GM23338 (cell line): ENCODE data around the gene FES. TPM values are rescaled to one million over a fixed set of nuclear protein-coding genes. Genes with fewer than 3 reads are reported as not detected.

Experiments
- ATAC-seq: fragments of 200-7000 bp; cut with Tn5 transposase; 3 replicates; pipeline ENCODE4 v1.9.1; 2020
- DNase-seq: peaks from one replicate; pipeline ENCODE4 v3.0.0-alpha.2; 2015; ENCODE audit warnings: low spot score
- H2AFZ ChIP-seq: fragments of 200-600 bp; sonication (generic); 2 replicates; pipeline ENCODE4 v1.8.0; 2016; ENCODE audit warnings: antibody characterized with exemption, mild to moderate bottlenecking, moderate library complexity
- H3F3A ChIP-seq: fragments of 200-600 bp; sonication (generic); replicated peaks from 2 replicates; pipeline ENCODE4 v1.8.0; 2017; ENCODE audit warnings: antibody characterized with exemption, mixed run types, low read depth
- H3K27ac ChIP-seq: fragments of 200-600 bp; sonication (generic); 2 replicates; pipeline ENCODE4 v1.6.1; 2016; ENCODE audit warnings: low read depth
- H3K27me3 ChIP-seq: fragments of 200-600 bp; sonication (generic); 2 replicates; pipeline ENCODE4 v1.8.0; 2016; ENCODE audit warnings: mild to moderate bottlenecking, mixed run types, moderate library complexity; ENCODE audit not compliant: insufficient read depth
- H3K36me3 ChIP-seq: fragments of 200-600 bp; sonication (generic); 2 replicates; pipeline ENCODE4 v1.8.0; 2016; ENCODE audit warnings: mild to moderate bottlenecking; ENCODE audit not compliant: insufficient read depth
- H3K4me1 ChIP-seq: fragments of 200-600 bp; sonication (generic); 2 replicates; pipeline ENCODE4 v1.8.0; 2016; ENCODE audit warnings: mild to moderate bottlenecking, moderate library complexity; ENCODE audit not compliant: insufficient read depth
- H3K4me2 ChIP-seq: fragments of 200-600 bp; sonication (generic); 2 replicates; pipeline ENCODE4 v1.7.1; 2017; ENCODE audit warnings: mixed run types
- H3K4me3 ChIP-seq: fragments of 200-600 bp; sonication (generic); 2 replicates; pipeline ENCODE4 v1.6.1; 2016; ENCODE audit warnings: mixed run types
- H3K79me2 ChIP-seq: fragments of 200-600 bp; sonication (generic); replicated peaks from 2 replicates; pipeline ENCODE4 v1.8.0; 2017; ENCODE audit warnings: mild to moderate bottlenecking; ENCODE audit not compliant: insufficient read depth
- H3K9me2 ChIP-seq: fragments of 200-600 bp; sonication (generic); 2 replicates; pipeline ENCODE4 v1.8.0; 2017; ENCODE audit not compliant: insufficient read depth
- H4K20me1 ChIP-seq: fragments of 200-600 bp; sonication (generic); replicated peaks from 2 replicates; pipeline ENCODE4 v1.8.0; 2017; ENCODE audit warnings: mild to moderate bottlenecking; ENCODE audit not compliant: insufficient read depth
- H3K27ac Mint-ChIP-seq: 2 replicates; pipeline ENCODE4 v1.8.0; 2020; ENCODE audit warnings: inconsistent platforms, mild to moderate bottlenecking, moderate library complexity, mixed read lengths
- H3K27me3 Mint-ChIP-seq: 3 replicates; pipeline ENCODE4 v1.8.0; 2022; ENCODE audit warnings: low read depth, mild to moderate bottlenecking, moderate library complexity, mixed read lengths, inconsistent platforms; ENCODE audit not compliant: insufficient read depth, poor library complexity
- H3K36me3 Mint-ChIP-seq: 3 replicates; pipeline ENCODE4 v1.8.0; 2021; ENCODE audit warnings: low read depth, mild to moderate bottlenecking, inconsistent platforms, moderate library complexity, mixed read lengths
- H3K4me1 Mint-ChIP-seq: 3 replicates; pipeline ENCODE4 v1.8.0; 2020; ENCODE audit warnings: mild to moderate bottlenecking, inconsistent platforms, mixed read lengths
- H3K4me3 Mint-ChIP-seq: 3 replicates; pipeline ENCODE4 v1.8.0; 2021; ENCODE audit warnings: moderate library complexity, mild to moderate bottlenecking, inconsistent platforms, mixed read lengths
- H3K9me3 Mint-ChIP-seq: 3 replicates; pipeline ENCODE4 v1.8.0; 2020; ENCODE audit warnings: moderate library complexity, mild to moderate bottlenecking, inconsistent platforms, mixed read lengths
- CREB1 ChIP-seq: fragments of 250-450 bp; sonication (Bioruptor Pico); IDR thresholded peaks from 2 replicates; pipeline ENCODE4 v1.5.0; 2020; ENCODE audit warnings: low read depth, mild to moderate bottlenecking, moderate library complexity
- EZH2 ChIP-seq: fragments of 200-600 bp; sonication (generic); IDR thresholded peaks from one replicate; pipeline ENCODE4 v1.8.0; 2017; ENCODE audit warnings: antibody characterized with exemption, mild to moderate bottlenecking, low read depth; ENCODE audit not compliant: unreplicated experiment
- JUNB ChIP-seq: IDR thresholded peaks from one replicate; pipeline ENCODE4 v1.6.1; 2016; ENCODE audit warnings: antibody characterized with exemption; ENCODE audit not compliant: unreplicated experiment
- NANOG ChIP-seq: IDR thresholded peaks from 2 replicates; pipeline ENCODE4 v1.6.1; 2016; ENCODE audit warnings: antibody characterized with exemption, borderline replicate concordance
- POLR2AphosphoS5 ChIP-seq: IDR thresholded peaks from 2 replicates; pipeline ENCODE4 v1.6.1; 2016; ENCODE audit warnings: antibody characterized with exemption, low read depth
- STAT1 ChIP-seq: IDR thresholded peaks from one replicate; pipeline ENCODE4 v1.6.1; 2016; ENCODE audit warnings: antibody characterized with exemption; ENCODE audit not compliant: unreplicated experiment
- ZNF331 ChIP-seq: fragments of 250-450 bp; sonication (Bioruptor Pico); IDR thresholded peaks from 2 replicates; pipeline ENCODE4 v1.5.0; 2020; ENCODE audit warnings: low read depth, mild to moderate bottlenecking, moderate library complexity
- polyA plus RNA-seq: library from polyadenylated mRNA; unstranded; fragments of >200 nt; fragmentation: Nextera tagmentation; extraction: Ambion mirVana; gene quantifications from 2 replicates; pipeline ENCODE4 v1.2.1, GENCODE V29; 2016
- total RNA-seq: library from RNA; depleted of rRNA; stranded (reverse); fragments of >200 nt; shearing (Covaris generic); gene quantifications from 2 replicates; pipeline ENCODE4 v1.2.3, GENCODE V29; 2014
- TF ChIP-seq, protein P1 (sequence below): IDR thresholded peaks from one replicate; pipeline ENCODE4 v1.6.1; 2018; ENCODE audit warnings: antibody characterized with exemption; ENCODE audit not compliant: unreplicated experiment
- TF ChIP-seq, protein P2 (sequence below): IDR thresholded peaks from 2 replicates; pipeline ENCODE4 v1.6.1; 2016; ENCODE audit warnings: antibody characterized with exemption
- TF ChIP-seq, protein P3 (sequence below): fragments of 250-450 bp; sonication (Bioruptor Pico); IDR thresholded peaks from 2 replicates; pipeline ENCODE4 v1.5.0; 2020; ENCODE audit warnings: mild to moderate bottlenecking, moderate library complexity

Gene FES
- total and polyA plus RNA-seq, 2 experiments from 2014 or later = 2.7 to 14.4 TPM

DNA sequence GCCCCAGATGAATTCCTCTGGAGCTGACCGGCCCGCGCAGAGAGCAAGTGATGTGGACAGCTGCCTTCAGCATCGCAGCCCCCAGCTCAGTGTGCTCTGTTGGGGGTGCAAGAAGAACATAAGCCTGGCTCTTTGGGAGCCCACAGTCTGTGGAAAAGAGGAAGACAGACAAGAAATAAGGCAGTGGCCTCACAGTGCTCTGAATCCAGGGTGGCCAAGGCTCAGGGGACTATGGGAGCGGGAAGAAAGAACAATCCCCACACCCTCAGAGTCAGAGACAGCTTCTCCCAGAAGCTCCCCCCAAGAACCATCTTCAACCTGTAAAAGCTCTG is 48.3 kb downstream of the FES start (continued):
- TF ChIP-seq, protein P1, sequence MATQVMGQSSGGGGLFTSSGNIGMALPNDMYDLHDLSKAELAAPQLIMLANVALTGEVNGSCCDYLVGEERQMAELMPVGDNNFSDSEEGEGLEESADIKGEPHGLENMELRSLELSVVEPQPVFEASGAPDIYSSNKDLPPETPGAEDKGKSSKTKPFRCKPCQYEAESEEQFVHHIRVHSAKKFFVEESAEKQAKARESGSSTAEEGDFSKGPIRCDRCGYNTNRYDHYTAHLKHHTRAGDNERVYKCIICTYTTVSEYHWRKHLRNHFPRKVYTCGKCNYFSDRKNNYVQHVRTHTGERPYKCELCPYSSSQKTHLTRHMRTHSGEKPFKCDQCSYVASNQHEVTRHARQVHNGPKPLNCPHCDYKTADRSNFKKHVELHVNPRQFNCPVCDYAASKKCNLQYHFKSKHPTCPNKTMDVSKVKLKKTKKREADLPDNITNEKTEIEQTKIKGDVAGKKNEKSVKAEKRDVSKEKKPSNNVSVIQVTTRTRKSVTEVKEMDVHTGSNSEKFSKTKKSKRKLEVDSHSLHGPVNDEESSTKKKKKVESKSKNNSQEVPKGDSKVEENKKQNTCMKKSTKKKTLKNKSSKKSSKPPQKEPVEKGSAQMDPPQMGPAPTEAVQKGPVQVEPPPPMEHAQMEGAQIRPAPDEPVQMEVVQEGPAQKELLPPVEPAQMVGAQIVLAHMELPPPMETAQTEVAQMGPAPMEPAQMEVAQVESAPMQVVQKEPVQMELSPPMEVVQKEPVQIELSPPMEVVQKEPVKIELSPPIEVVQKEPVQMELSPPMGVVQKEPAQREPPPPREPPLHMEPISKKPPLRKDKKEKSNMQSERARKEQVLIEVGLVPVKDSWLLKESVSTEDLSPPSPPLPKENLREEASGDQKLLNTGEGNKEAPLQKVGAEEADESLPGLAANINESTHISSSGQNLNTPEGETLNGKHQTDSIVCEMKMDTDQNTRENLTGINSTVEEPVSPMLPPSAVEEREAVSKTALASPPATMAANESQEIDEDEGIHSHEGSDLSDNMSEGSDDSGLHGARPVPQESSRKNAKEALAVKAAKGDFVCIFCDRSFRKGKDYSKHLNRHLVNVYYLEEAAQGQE = peak; percentile 12
- no peak for TF ChIP-seq CREB1

DNA sequence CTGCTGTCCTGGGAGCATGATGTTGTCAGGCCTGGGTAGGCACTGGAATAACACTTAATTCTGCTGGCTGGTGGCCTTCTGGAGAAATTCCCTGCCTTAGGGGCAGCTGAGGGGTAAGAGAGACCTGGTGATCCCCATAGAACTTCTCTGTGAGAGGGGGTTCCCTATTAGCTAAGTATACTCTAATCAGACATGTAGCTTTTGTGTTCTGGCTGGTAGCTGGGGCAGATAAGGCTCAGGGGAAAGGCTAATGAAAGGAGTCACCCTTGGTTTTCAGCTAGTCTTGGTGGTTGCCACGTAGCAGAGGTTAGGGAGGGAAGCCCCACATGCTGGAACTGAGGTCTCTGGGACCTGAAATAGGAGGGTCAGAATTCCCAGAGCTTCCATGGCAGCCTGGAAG is 49.0 kb downstream of the FES start:
- Histone ChIP-seq H3K27me3 (peaks cover 10% of the 10 kb centered on the region; the same call in 1 of the 2 replicates), H2AFZ (no peak overlapping the region), H3K27ac (no peak overlapping the region), H3K4me3 (no peak overlapping the region), H4K20me1 (no peaks in the 10 kb centered on the region; the same call in 1 of the 2 replicates), H3K9me2 (no peaks in the 10 kb centered on the region), H3K36me3 (peaks cover 13% of the 10 kb centered on the region; the same call in 1 of the 2 replicates), H3F3A (peaks cover 6% of the 10 kb centered on the region; the same call in 1 of the 2 replicates), H3K4me2 (no peak overlapping the region), H3K79me2 (no peaks in the 10 kb centered on the region; the same call in 1 of the 2 replicates), H3K4me1 (peaks cover 23% of the 10 kb centered on the region)
- no peaks in the 10 kb centered on the region for H3K9me3 Mint-ChIP-seq
- ATAC-seq (no peak), DNase-seq (no peak)
- H3K27me3 Mint-ChIP-seq = peaks cover 16% of the 10 kb centered on the region
- H3K4me1 Mint-ChIP-seq = peaks cover 29% of the 10 kb centered on the region
- no peak overlapping the region for H3K27ac Mint-ChIP-seq
- TF ChIP-seq ZNF331 = no peak
- TF ChIP-seq NANOG = no peak
- TF ChIP-seq POLR2AphosphoS5 = no peak
- TF ChIP-seq, protein P2, sequence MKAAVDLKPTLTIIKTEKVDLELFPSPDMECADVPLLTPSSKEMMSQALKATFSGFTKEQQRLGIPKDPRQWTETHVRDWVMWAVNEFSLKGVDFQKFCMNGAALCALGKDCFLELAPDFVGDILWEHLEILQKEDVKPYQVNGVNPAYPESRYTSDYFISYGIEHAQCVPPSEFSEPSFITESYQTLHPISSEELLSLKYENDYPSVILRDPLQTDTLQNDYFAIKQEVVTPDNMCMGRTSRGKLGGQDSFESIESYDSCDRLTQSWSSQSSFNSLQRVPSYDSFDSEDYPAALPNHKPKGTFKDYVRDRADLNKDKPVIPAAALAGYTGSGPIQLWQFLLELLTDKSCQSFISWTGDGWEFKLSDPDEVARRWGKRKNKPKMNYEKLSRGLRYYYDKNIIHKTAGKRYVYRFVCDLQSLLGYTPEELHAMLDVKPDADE = no peak
- TF ChIP-seq CREB1 = no peak
- no peak for TF ChIP-seq EZH2
- TF ChIP-seq, protein P3, sequence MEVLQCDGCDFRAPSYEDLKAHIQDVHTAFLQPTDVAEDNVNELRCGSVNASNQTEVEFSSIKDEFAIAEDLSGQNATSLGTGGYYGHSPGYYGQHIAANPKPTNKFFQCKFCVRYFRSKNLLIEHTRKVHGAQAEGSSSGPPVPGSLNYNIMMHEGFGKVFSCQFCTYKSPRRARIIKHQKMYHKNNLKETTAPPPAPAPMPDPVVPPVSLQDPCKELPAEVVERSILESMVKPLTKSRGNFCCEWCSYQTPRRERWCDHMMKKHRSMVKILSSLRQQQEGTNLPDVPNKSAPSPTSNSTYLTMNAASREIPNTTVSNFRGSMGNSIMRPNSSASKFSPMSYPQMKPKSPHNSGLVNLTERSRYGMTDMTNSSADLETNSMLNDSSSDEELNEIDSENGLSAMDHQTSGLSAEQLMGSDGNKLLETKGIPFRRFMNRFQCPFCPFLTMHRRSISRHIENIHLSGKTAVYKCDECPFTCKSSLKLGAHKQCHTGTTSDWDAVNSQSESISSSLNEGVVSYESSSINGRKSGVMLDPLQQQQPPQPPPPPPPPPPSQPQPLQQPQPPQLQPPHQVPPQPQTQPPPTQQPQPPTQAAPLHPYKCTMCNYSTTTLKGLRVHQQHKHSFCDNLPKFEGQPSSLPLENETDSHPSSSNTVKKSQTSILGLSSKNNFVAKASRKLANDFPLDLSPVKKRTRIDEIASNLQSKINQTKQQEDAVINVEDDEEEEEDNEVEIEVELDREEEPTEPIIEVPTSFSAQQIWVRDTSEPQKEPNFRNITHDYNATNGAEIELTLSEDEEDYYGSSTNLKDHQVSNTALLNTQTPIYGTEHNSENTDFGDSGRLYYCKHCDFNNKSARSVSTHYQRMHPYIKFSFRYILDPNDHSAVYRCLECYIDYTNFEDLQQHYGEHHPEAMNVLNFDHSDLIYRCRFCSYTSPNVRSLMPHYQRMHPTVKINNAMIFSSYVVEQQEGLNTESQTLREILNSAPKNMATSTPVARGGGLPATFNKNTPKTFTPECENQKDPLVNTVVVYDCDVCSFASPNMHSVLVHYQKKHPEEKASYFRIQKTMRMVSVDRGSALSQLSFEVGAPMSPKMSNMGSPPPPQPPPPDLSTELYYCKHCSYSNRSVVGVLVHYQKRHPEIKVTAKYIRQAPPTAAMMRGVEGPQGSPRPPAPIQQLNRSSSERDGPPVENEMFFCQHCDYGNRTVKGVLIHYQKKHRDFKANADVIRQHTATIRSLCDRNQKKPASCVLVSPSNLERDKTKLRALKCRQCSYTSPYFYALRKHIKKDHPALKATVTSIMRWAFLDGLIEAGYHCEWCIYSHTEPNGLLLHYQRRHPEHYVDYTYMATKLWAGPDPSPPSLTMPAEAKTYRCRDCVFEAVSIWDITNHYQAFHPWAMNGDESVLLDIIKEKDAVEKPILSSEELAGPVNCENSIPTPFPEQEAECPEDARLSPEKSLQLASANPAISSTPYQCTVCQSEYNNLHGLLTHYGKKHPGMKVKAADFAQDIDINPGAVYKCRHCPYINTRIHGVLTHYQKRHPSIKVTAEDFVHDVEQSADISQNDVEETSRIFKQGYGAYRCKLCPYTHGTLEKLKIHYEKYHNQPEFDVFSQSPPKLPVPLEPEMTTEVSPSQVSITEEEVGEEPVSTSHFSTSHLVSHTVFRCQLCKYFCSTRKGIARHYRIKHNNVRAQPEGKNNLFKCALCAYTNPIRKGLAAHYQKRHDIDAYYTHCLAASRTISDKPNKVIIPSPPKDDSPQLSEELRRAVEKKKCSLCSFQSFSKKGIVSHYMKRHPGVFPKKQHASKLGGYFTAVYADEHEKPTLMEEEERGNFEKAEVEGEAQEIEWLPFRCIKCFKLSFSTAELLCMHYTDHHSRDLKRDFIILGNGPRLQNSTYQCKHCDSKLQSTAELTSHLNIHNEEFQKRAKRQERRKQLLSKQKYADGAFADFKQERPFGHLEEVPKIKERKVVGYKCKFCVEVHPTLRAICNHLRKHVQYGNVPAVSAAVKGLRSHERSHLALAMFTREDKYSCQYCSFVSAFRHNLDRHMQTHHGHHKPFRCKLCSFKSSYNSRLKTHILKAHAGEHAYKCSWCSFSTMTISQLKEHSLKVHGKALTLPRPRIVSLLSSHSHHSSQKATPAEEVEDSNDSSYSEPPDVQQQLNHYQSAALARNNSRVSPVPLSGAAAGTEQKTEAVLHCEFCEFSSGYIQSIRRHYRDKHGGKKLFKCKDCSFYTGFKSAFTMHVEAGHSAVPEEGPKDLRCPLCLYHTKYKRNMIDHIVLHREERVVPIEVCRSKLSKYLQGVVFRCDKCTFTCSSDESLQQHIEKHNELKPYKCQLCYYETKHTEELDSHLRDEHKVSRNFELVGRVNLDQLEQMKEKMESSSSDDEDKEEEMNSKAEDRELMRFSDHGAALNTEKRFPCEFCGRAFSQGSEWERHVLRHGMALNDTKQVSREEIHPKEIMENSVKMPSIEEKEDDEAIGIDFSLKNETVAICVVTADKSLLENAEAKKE (CRISPR knock-in tag) = no peak
- TF ChIP-seq, protein P1 = no peak
- TF ChIP-seq JUNB = no peak
- TF ChIP-seq STAT1 = no peak
- H3K36me3 Mint-ChIP-seq = peaks cover 9% of the 10 kb centered on the region
- peak overlapping the region; percentile 26; the same call in 2 of the 3 replicates for H3K4me3 Mint-ChIP-seq
